ENCODE measurements around the gene XRCC4.

- TF ChIP-seq NFYB (IDR thresholded peaks at IDR 0.05; ENCODE audit: extremely low read depth, insufficient read length) (no peak), JUND (IDR thresholded peaks at IDR 0.05; ENCODE audit: borderline replicate concordance, low read depth, low read length) (no peak), JUND (tag; IDR thresholded peaks at IDR 0.05; ENCODE audit: borderline replicate concordance, low read depth, low read length) (no peak), RBM39 (optimal IDR thresholded peaks at IDR 0.05; ENCODE audit: low read depth, low read length) (no peak), EZH2 (IDR thresholded peaks at IDR 0.05; ENCODE audit: borderline replicate concordance, low read depth, low read length) (no peak), POLR2A (conservative IDR thresholded peaks at IDR 0.05) (no peak), TAF1 (IDR thresholded peaks at IDR 0.05; ENCODE audit: control insufficient read depth, extremely low read depth, insufficient read depth, low read length, severe bottlenecking) (no peak), MED1 (CRISPR knock-in tag; IDR thresholded peaks at IDR 0.05; ENCODE audit: borderline replicate concordance) (no peak), ZNF57 (CRISPR knock-in tag; IDR thresholded peaks at IDR 0.05) (no peak), CTCF (IDR thresholded peaks at IDR 0.05 in 2 of 3, conservative IDR thresholded peaks at IDR 0.05 in 1 of 3; ENCODE audit: insufficient read depth in 2 of 3, low read depth in 1 of 3, low read length in 3 of 3) (no peak), NFRKB (IDR thresholded peaks at IDR 0.05; ENCODE audit: low read depth) (no peak)
- TF ChIP-seq, protein P1, sequence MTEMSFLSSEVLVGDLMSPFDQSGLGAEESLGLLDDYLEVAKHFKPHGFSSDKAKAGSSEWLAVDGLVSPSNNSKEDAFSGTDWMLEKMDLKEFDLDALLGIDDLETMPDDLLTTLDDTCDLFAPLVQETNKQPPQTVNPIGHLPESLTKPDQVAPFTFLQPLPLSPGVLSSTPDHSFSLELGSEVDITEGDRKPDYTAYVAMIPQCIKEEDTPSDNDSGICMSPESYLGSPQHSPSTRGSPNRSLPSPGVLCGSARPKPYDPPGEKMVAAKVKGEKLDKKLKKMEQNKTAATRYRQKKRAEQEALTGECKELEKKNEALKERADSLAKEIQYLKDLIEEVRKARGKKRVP (CRISPR knock-in tag; IDR thresholded peaks at IDR 0.05) = no peak
These were observed 4.4 kb upstream of the XRCC4 start for GRCh38 chr5:83072966-83073365.
